ELR (cell line): ENCODE measurements around the gene ACOT11.
"Not testable (repeated sequence)": the region's sequence is repeated elsewhere in the genome, so short reads cannot be mapped to it uniquely, and the experiment has no call there.

Source experiments
- DNase-seq: peaks from one replicate; pipeline ENCODE4 v3.0.0-alpha.2; 2015; ENCODE audit warnings: low read depth

The ACOT11 gene

GRCh38 chr1:54547601-54548388 lies at the start of gene ACOT11:
Gene ACOT11, plus strand, starts transcription at chr1:54548228. Its CDS starts 82 bp downstream, at chr1:54548310.
- peak; percentile 27 for DNase-seq

GRCh38 chr1:54498383-54499096 lies 49.5 kb upstream of the ACOT11 start:
- DNase-seq: no peak

GRCh38 chr1:54499097-54499359 lies 49.0 kb upstream of the ACOT11 start:
- DNase-seq: peak; percentile 32

- DNase-seq: peak; percentile 68
Measured at GRCh38 chr1:54499360-54500106, 48.5 kb upstream of the ACOT11 start.

GRCh38 chr1:54500107-54500431 lies 48.0 kb upstream of the ACOT11 start:
- no peak for DNase-seq

- no peak for DNase-seq
Measured at GRCh38 chr1:54501849-54502248, 46.2 kb upstream of the ACOT11 start.

- no peak for DNase-seq
Measured at GRCh38 chr1:54502342-54502741, 45.7 kb upstream of the ACOT11 start.

GRCh38 chr1:54506594-54506993 lies 41.4 kb upstream of the ACOT11 start:
- DNase-seq: peak; percentile 64

GRCh38 chr1:54507033-54507870 lies 40.8 kb upstream of the ACOT11 start:
- DNase-seq: no peak

- no peak for DNase-seq
Measured at GRCh38 chr1:54510715-54511270, 37.2 kb upstream of the ACOT11 start.

- DNase-seq: not testable (repeated sequence)
Measured at GRCh38 chr1:54513921-54514580, 34.0 kb upstream of the ACOT11 start.

GRCh38 chr1:54516249-54516920 lies 31.6 kb upstream of the ACOT11 start:
- peak; percentile 28 for DNase-seq

- DNase-seq: no peak
Measured at GRCh38 chr1:54517496-54517895, 30.5 kb upstream of the ACOT11 start.

- no peak for DNase-seq
Measured at GRCh38 chr1:54518489-54518888, 29.5 kb upstream of the ACOT11 start.

- peak; percentile 27 for DNase-seq
Measured at GRCh38 chr1:54519709-54520108, 28.3 kb upstream of the ACOT11 start.

- no peak for DNase-seq
Measured at GRCh38 chr1:54520631-54521321, 27.3 kb upstream of the ACOT11 start.

GRCh38 chr1:54526565-54526964 lies 21.5 kb upstream of the ACOT11 start:
- DNase-seq: not testable (repeated sequence)

- no peak for DNase-seq
Measured at GRCh38 chr1:54528613-54529012, 19.4 kb upstream of the ACOT11 start.

- DNase-seq: no peak
Measured at GRCh38 chr1:54532033-54532432, 16.0 kb upstream of the ACOT11 start.

GRCh38 chr1:54536656-54537055 lies 11.4 kb upstream of the ACOT11 start:
- not testable (repeated sequence) for DNase-seq
